Measurements from ENCODE around the gene RUFY4. TPM values are rescaled to one million over a fixed set of nuclear protein-coding genes. Genes with fewer than 3 reads are reported as not detected.
A peak's percentile ranks its signal among the peaks of the same experiment; 100 is the strongest.
"Not testable (repeated sequence)": the region's sequence is repeated elsewhere in the genome, so short reads cannot be mapped to it uniquely, and the experiment has no call there.

RUFY4 gene
- polyA plus RNA-seq, 1 donor = 0.16 TPM

DNA sequence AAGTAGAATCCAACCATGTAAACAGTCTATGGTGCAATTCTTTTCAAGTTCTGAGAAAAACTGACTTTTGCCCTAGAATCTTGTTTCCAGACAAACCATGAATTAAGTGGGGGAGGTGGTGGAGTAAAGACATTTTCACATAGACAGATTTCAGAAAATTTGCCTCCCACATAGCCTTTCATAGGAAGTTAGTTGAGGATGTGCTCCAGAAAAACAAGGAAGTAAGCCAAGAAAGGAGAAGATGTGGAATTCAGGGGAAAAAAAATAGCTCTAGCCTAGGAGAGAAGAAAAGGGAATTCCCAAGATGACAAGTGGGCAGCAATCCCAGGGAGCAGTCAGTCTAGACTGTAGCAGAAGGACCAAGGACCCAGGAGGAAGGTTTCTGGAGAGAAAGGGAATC, 17.4 kb downstream of the RUFY4 start:
- DNase-seq (ENCODE audit: low read depth) = no peak

DNA sequence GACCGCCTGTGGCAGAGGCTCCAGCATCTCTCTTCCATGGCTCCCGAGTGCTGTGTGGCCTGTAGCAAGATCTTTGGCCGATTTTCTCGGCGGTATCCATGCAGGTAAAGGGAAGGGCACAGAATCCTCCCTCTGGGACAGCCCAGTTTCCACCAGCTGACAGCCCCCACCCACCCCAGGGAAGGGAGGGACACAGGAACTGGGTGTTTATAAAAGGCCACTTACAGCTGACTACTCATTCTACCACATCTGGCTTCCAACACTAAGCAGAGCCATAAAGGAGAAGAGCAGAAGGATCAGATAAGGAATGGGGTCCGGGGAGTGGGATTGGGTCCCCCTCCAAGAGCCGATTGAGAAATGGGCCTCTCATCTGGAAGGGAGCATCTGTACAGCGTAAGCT, 20.2 kb downstream of the RUFY4 start:
- no peak for DNase-seq (ENCODE audit: low read depth)

DNA sequence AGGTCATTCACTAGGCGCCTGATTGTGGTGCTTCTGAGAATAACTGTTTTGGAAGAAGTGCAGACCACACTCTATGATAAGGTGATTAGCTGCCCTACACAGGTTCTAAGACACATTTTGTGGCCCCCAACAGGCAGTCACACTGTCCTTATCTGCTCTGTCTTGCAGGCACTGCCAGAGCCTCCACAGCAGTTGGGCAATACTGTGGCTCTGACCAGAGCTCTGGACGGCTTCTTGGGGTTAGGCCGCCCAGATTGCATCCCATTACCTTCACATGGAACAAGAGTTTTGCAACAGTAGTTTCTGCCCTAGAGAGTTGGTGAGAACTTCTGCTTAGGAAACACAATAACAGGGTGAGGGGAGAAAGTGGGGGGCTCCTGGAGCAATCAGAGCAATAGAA, 22.7 kb downstream of the RUFY4 start:
- DNase-seq (ENCODE audit: low read depth) = no peak

- DNase-seq (ENCODE audit: low read depth) = no peak
Observed at GRCh38 chr2:218093879-218094278, 24.8 kb downstream of the RUFY4 start.

GRCh38 chr2:218095853-218096252, 26.8 kb downstream of the RUFY4 start:
- DNase-seq (ENCODE audit: low read depth) = no peak

- no peak for DNase-seq (ENCODE audit: low read depth)
Observed at GRCh38 chr2:218097975-218098374, 28.9 kb downstream of the RUFY4 start.

- DNase-seq (ENCODE audit: low read depth) = not testable (repeated sequence)
Observed at GRCh38 chr2:218108834-218109233, 39.8 kb downstream of the RUFY4 start.

GRCh38 chr2:218121789-218122188, 52.7 kb downstream of the RUFY4 start:
- DNase-seq (ENCODE audit: low read depth) = not testable (repeated sequence)

- not testable (repeated sequence) for DNase-seq (ENCODE audit: low read depth)
Observed at GRCh38 chr2:218122286-218122685, 53.2 kb downstream of the RUFY4 start.

- DNase-seq (ENCODE audit: low read depth) = no peak
Observed at GRCh38 chr2:218123986-218124385, 54.9 kb downstream of the RUFY4 start.

GRCh38 chr2:218125095-218125494, 56.0 kb downstream of the RUFY4 start:
- DNase-seq (ENCODE audit: low read depth) = no peak

DNA sequence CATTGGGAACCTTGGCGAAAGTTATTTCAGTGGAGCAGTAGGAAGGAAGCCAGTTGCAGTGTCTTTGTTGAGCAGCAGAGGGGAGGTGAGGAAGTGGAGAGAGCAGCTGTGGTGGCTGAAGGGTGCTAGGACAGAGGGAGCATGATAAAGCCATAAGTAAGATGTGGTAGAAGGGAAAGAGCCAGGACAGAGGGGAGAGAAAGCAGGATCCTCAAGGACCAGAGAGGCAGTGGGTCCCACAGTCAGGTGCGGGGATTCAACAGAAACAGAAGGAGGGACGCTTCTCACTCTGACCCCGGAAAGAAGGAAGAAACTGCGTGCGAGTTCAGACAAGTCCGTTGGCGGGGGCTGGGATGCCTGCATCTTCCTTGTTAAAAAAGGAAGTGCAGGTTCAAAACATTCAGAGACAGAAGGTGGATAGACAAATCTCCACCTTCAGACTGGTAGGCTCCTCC, 56.6 kb downstream of the RUFY4 start, which contains the start of gene CXCR2:
Gene CXCR2 (plus strand): TSS at position 403 of the 455 bp plus-strand sequence. CDS start 8,774 bp downstream, outside the sequence.
- peak; percentile 13 for DNase-seq (ENCODE audit: low read depth)

GRCh38 chr2:218127929-218128455, 58.9 kb downstream of the RUFY4 start:
- DNase-seq (ENCODE audit: low read depth) = no peak

DNA sequence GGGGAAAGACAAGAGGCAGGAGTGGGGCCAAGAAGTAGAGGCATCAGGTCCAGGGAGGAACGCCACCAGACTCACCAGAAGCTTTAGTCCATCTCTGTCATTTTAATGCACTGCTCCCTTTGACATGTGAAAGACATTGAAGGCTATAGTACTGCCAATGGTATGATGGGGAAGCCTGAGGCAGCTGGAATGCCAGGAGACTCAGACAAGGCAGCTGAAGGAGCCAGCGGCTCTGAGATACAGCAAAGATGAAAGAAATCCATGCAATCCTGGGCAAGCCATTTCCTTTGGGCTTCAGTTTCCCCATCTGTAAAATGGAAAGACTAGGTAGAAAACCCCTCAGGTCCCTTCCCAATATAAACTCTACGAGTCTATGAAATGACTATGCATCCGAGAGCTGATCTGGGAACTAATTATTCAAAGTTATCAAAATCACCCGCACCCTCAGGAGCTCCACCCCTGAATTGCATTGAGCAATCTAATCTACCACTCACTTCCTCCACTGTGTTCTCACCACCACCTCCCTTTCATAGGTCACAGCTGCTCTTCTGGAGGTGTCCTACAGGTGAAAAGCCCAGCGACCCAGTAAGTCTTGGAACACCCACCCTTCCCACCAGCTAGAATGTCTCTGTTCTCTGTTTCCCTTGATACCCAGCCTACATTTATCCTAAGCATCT, 59.9 kb downstream of the RUFY4 start:
- DNase-seq (ENCODE audit: low read depth) = no peak

GRCh38 chr2:218129458-218130135, 60.5 kb downstream of the RUFY4 start:
- DNase-seq (ENCODE audit: low read depth) = no peak

DNA sequence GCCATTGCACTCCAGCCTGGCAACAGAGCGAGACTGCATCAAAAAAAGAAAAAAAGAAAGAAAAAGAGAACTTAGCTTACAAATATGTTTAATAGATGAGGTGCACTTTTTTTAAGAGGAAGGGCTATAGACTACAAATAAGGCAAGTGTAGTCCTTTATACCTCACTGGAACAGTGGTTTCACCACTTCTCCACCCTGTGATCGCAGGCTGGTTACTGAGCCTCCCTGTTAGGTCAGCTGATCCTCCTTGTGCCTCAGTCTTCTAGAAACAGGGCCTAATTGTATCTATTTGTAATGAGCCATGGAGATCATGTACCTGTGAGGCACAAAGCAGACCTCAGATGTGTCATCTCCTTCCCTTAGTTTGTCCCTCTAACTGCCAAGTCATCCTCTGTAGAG, 61.3 kb downstream of the RUFY4 start:
- no peak for DNase-seq (ENCODE audit: low read depth)

- no peak for DNase-seq (ENCODE audit: low read depth)
Observed at GRCh38 chr2:218130822-218131221, 61.8 kb downstream of the RUFY4 start.

GRCh38 chr2:218137514-218137913, 68.5 kb downstream of the RUFY4 start:
- no peak for DNase-seq (ENCODE audit: low read depth)

- no peak for DNase-seq (ENCODE audit: low read depth)
Observed at GRCh38 chr2:218138047-218138446, 69.0 kb downstream of the RUFY4 start.
